ENCODE measurements around the gene TRIP13. TPM values are rescaled to one million over a fixed set of nuclear protein-coding genes. Genes with fewer than 3 reads are reported as not detected.

Gene TRIP13
- total and polyA plus RNA-seq, 9 of the 15 experiments (the other 6 are each of a cell fraction or from before 2014, with no cell fraction given): 24.1 to 116 (median 53.2) TPM

- TF ChIP-seq ELK1 (CRISPR knock-in tag; IDR thresholded peaks at IDR 0.05) (no peak), MTF1 (CRISPR knock-in tag; IDR thresholded peaks at IDR 0.05; ENCODE audit: borderline replicate concordance) (no peak), ZNF507 (tag; conservative IDR thresholded peaks at IDR 0.05) (no peak), GTF2A2 (tag; IDR thresholded peaks at IDR 0.05) (no peak), IRF2 (CRISPR knock-in tag; IDR thresholded peaks at IDR 0.05) (no peak), CBFA2T2 (conservative IDR thresholded peaks at IDR 0.05) (no peak), MEIS2 (IDR thresholded peaks at IDR 0.05; ENCODE audit: partially characterized antibody) (peak; percentile 78), PBX2 (CRISPR knock-in tag; IDR thresholded peaks at IDR 0.05; ENCODE audit: low read depth) (no peak), PBX2 (tag; conservative IDR thresholded peaks at IDR 0.05; ENCODE audit: low read depth) (peak; percentile 75), WHSC1 (IDR thresholded peaks at IDR 0.05; ENCODE audit: low read length) (no peak), CHD7 (IDR thresholded peaks at IDR 0.05; ENCODE audit: low read depth, low read length) (no peak), ZNF174 (CRISPR knock-in tag; IDR thresholded peaks at IDR 0.05) (no peak), EGR1 (conservative IDR thresholded peaks at IDR 0.05) (no peak), ZNF324 (CRISPR knock-in tag; IDR thresholded peaks at IDR 0.05) (no peak)
These were observed 30.7 kb downstream of the TRIP13 start (continued) for GRCh38 chr5:923281-923873.

Data from K562 (cell line).